HTERT RPE-1 (cell line): ENCODE measurements around the gene SIPA1L3.

ENCODE experiments used
- in situ Hi-C: fragments of 300-500 bp; cut with MboI; formaldehyde crosslinking; loops from 4 replicates; pipeline ENCODE4 v1.14.3; 2020; ENCODE audit warnings: low sequenced_read_pairs

Gene SIPA1L3

DNA sequence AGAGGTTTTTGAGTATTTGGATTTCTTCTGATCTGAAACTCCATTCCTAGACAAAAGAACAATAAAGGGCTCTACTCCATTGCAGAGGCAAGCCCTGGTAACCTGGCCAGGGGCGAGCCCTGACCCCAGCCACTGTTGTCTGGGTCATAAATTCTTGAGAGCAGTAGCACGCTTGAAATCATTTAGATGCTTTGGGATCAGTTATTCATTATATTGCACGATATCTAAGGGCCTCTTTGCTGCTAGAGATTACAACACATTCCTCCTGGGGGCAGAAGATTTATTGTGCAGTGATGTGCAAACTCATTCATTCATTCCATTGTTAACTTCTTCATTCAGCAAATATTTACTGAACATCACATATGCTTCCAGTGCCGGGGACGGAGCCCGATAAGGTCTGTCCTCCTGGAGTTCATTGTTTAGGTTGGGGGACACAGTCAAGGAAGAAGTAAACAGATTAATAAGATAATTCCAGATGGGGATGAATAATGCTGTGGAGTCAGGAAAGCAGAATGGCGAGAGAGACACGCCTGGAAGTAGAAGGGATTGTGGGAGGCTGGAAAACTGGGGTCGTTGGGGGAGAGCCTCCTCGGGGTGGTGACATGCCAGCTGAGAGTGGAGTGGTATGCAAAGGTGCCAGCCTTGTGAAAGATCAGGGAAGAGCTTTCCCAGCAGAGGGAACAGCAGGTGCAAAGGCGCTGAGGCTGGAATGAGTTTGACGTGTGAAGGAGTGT, 34.9 kb downstream of the SIPA1L3 start:
- in situ Hi-C loops, result no loop called here

- in situ Hi-C loops, result no loop called here
Observed at GRCh38 chr19:37942516-37942902, 35.5 kb downstream of the SIPA1L3 start.

DNA sequence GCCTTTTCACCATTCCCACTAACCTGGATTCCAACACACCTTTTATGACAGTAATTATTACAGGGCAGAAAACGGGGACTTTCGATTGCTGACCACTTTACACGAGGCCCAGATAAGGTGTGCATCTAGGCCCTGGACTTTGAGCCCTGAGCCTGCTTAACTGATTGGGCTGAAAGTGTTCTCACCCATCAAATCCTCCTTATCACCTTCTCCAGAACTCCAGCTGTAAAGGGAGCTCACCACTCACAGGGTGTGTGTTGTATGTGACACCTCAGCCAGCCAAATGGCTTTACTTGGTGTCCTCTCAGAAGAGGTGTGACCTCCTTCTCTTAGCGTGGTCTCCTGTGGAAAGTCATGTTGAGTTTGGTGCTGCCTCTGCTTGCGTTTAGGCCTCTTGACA, 36.5 kb downstream of the SIPA1L3 start:
- in situ Hi-C loops, result no loop called here

DNA sequence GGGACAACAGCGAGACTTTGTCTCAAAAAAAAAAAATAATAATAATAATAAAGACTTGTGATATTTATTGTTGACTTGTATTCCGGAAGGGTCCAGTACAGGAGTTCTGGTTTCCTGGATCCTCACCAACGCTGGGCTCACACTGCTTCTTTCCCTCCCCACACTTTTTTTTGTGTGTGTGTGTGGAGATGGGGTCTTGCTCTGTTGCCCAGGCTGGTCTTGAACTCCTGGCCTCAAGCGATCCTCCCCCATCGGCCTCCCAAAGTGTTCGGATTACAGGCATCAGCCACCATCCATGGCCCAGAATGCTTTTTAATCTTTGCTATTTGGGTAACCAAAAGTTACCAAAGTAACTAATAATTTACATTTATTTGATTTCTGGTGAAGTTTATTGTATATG, 39.1 kb downstream of the SIPA1L3 start:
- in situ Hi-C loops, result no loop called here

GRCh38 chr19:37947778-37948177, 40.8 kb downstream of the SIPA1L3 start:
- in situ Hi-C loops, result no loop called here

DNA sequence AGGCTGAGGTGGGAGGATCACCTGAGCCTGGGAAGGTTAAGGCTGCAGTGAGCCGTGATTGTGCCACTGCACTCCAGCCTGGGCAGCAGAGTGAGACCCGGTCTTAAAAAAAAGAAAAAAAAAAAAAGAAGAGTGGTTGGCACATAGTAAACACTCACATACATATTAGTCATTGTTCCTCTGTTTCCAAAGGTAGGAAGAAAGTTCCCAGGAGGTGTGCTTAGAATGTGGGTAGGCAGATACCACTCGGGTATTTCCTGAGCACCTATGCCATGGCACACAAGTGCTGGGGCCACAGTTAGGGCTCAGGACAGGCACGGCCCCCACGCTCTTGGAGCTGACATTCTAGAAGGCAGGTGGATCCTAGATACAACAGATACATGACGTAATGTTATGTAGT, 41.4 kb downstream of the SIPA1L3 start:
- in situ Hi-C loops, result no loop called here

DNA sequence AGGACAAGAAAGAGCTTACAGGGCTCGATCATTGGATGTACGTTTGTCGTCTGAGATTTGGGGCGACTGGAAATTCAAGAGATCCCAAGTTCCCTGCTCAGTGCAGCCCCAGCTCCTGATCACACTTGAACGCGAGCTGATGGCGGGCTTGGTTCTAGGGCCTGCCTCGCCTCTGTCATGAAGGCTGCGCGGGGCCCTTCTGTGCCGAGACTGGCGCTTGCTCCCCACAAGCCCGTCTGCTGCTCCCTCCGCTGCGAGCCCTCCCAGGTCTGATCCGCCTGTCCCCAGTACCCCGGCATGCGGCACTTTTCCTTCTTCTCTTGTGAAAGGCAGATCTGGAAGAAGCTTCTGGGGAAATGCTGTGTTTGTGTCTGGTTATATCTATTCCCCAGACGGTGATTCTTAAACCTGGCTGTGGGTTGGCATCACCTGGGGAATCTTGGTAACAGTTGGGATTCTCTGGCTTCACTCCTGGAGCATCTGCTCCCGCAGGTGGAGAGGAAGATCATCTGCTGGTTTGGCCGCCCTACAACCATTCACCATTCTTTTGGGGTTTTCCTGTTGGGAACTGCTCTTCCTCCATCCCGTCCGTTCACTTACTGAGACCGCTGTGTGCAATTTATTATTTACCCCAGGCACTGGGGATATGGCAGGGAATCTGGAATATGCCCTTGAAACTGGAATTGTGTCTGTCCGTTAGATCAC, 43.6 kb downstream of the SIPA1L3 start:
- in situ Hi-C loops, result no loop called here

DNA sequence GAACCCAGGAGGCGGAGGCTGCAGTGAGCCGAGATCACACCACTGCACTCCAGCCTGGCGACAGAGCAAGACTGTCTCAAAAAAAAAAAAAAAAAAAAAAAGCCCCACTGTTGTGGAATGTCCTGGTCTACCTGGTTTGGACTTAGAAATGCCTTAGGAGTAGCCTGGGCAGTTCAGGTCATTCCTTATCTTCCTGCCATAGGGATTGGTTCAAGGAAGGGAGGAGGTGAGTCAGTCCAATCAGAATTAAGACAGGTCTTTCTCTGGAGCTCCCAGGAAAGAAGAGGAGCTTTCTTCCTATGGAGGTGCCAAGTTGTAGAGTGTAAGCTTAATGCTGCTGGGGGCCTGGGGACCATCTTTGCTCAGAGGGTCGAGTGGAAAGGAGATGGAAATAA, 44.8 kb downstream of the SIPA1L3 start:
- in situ Hi-C loops, result no loop called here

- in situ Hi-C loops, result no loop called here
Observed at GRCh38 chr19:37953171-37953917, 46.3 kb downstream of the SIPA1L3 start.

DNA sequence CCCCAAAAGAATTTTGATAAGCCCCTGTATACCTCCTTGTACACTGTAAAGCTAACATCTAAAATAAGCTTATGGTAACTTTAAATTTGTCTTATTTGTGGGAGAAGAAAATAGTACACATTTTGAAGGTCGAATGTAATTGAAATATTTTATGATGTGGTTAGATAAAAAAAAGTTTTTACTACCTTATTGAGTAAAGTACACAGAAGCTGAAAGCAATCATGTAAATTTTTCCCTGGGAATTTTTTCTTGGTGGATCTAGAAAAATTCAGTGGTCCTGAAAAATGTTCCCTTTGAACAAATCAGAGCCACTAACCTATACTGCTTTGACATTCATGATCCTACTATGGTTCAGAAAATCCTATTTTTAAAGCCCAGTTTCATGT, 46.9 kb downstream of the SIPA1L3 start:
- in situ Hi-C loops, result no loop called here

GRCh38 chr19:37954421-37954874, 47.4 kb downstream of the SIPA1L3 start:
- in situ Hi-C loops, result no loop called here

GRCh38 chr19:37955986-37956385, 49.0 kb downstream of the SIPA1L3 start:
- in situ Hi-C loops, result no loop called here

GRCh38 chr19:37957176-37957575, 50.2 kb downstream of the SIPA1L3 start:
- in situ Hi-C loops, result no loop called here

GRCh38 chr19:37959665-37960114, 52.7 kb downstream of the SIPA1L3 start:
- in situ Hi-C loops, result no loop called here

GRCh38 chr19:37961198-37961597, 54.2 kb downstream of the SIPA1L3 start:
- in situ Hi-C loops, result no loop called here

- in situ Hi-C loops, result no loop called here
Observed at GRCh38 chr19:37963190-37963936, 56.4 kb downstream of the SIPA1L3 start.

DNA sequence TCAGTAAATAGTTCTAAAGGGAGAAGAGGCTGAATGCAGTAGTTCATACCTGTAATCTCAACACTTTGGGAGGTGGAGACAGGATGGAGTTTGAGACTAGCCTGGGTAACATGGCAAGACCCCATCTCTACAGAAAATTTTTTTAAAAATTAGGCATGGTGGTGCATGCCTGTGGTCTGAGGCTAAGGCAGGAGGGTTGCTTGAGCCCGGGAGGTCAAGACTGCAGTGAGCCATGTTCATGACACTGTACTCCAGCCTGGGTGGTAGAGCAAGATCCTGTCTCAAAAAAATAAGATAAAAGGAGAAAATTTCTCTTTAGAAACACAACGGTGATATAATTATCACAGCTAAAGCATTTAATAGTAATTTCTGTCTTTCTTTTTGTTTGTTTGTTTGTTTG, 57.1 kb downstream of the SIPA1L3 start:
- in situ Hi-C loops, result no loop called here

DNA sequence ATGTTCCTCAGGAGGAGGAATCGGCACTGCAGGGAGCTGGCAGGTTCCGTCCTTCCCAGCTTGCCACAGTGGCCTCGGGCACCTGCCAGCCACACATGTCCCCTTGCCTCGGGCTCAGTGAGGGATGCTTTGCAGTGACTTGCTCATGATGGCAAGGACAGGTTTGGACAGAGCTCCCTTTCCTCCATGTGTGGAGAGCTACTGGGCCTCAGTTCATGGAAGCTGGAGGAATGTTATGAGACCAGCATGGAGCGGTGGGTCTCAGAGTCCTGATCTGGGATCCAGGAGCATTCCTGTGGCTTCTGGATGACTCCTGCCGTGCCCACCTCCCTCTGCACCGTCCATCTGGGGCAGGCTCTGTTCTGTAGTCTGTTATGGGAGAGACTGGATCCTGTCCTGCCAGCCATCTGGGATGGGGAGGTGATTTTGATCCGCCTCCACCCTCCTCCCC, 59.2 kb downstream of the SIPA1L3 start:
- in situ Hi-C loops, result no loop called here

DNA sequence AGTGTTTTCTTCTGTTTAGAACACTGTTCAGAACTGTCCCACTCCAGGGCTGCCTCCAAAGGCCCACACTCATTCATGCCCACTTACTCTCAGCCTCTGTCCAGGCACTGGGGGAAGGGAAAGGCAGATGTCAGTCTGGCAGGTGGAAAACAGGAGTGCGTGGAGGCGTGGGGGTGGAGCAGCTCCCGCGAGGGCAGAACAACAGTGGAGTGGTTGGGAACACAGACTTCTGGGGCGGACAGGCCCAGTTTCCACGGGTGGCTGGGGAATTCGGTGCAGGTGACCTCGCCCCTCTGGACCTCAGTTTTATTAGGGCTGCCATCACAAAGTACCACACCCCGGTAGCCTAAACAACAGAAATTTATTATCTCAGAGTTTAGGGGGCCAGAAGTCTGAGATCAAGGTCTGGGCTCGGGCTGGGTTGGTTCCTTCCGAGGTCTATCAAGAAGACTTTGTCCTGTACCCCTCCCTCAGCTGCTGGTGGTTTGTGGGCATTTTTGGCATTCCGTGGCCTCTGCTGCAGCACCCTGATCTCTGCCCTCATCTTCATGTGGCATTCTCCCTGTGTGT, 59.7 kb downstream of the SIPA1L3 start:
- in situ Hi-C loops, result no loop called here

DNA sequence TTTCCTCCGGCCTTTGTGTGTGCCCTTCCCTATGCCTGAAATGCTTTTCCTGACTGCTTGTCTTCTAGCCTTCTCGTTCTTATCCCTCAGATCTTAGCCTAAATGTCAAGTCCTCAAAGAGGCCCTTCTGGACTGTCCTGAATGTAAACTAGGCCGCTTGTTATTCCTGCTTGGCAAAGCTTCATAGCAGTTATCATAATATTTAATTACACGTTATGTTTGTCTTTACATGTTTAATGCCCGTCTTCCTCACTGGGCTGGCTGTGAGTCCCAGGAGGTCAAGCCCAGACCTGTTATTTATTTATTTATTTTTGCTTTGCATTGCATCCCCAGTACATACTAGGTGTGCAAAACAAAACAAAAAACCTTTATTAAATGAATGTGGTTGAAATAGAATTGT, 62.7 kb downstream of the SIPA1L3 start:
- in situ Hi-C loops, result no loop called here

- in situ Hi-C loops, result no loop called here
Observed at GRCh38 chr19:37970699-37971098, 63.7 kb downstream of the SIPA1L3 start.
